Hepatocyte (in vitro differentiated cells): Measurements from ENCODE around the gene DNAH5.

ENCODE experiments used
- EZH2 ChIP-seq: fragments of 200-600 bp; sonication (generic); IDR thresholded peaks from 2 replicates; pipeline ENCODE4 v1.6.1; 2016; ENCODE audit warnings: antibody characterized with exemption, mild to moderate bottlenecking, borderline replicate concordance
- EZH2phosphoT487 ChIP-seq: fragments of 200-600 bp; sonication (generic); IDR thresholded peaks from one replicate; pipeline ENCODE4 v1.6.1; 2018; ENCODE audit warnings: antibody characterized with exemption, mild to moderate bottlenecking, low read depth, moderate library complexity; ENCODE audit not compliant: unreplicated experiment, severe bottlenecking
- TF ChIP-seq, protein P1 (sequence below): fragments of 200-600 bp; sonication (generic); IDR thresholded peaks from 2 replicates; pipeline ENCODE4 v1.5.1; 2016; ENCODE audit warnings: antibody characterized with exemption, mild to moderate bottlenecking; ENCODE audit not compliant: poor library complexity

DNA sequence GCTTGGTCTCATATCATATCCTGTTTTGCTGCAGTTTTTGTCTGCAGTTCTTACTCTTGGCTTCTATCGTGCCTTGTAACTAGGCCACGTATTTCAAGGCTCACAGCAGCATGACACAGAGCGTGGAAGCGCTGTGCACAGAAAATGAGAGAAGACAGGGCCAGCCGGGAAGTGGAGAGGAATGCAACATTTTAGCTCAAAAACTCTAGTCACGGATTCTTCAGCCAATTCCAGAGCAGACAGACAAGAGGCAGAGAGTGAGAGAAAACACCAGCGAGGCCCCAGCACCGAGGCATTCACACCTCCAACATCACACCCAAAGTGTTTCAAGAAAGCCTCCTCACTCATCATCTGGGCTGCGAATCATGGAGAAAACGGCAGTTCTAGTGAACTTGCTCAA is 160.8 kb downstream of the DNAH5 start:
- TF ChIP-seq, protein P1, sequence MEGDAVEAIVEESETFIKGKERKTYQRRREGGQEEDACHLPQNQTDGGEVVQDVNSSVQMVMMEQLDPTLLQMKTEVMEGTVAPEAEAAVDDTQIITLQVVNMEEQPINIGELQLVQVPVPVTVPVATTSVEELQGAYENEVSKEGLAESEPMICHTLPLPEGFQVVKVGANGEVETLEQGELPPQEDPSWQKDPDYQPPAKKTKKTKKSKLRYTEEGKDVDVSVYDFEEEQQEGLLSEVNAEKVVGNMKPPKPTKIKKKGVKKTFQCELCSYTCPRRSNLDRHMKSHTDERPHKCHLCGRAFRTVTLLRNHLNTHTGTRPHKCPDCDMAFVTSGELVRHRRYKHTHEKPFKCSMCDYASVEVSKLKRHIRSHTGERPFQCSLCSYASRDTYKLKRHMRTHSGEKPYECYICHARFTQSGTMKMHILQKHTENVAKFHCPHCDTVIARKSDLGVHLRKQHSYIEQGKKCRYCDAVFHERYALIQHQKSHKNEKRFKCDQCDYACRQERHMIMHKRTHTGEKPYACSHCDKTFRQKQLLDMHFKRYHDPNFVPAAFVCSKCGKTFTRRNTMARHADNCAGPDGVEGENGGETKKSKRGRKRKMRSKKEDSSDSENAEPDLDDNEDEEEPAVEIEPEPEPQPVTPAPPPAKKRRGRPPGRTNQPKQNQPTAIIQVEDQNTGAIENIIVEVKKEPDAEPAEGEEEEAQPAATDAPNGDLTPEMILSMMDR = no peak
- TF ChIP-seq EZH2 (no peak), EZH2phosphoT487 (no peak)
